Rectal smooth muscle tissue (tissue), 1 donor: ENCODE results near the gene PTPRR.

Experiments used
- H3K27ac ChIP-seq: one replicate; pipeline ENCODE4 v1.7.0; 2013; ENCODE audit warnings: low read depth, low read length, inconsistent platforms
- H3K27me3 ChIP-seq: one replicate; pipeline ENCODE4 v1.7.0; 2013; ENCODE audit warnings: low read length; ENCODE audit not compliant: control insufficient read depth, insufficient read depth
- H3K36me3 ChIP-seq: one replicate; pipeline ENCODE4 v1.7.0; 2013; ENCODE audit warnings: low read length; ENCODE audit not compliant: control insufficient read depth, insufficient read depth
- H3K4me1 ChIP-seq: one replicate; pipeline ENCODE4 v1.7.0; 2013; ENCODE audit warnings: low read length; ENCODE audit not compliant: control insufficient read depth, insufficient read depth
- H3K4me3 ChIP-seq: one replicate; pipeline ENCODE4 v1.7.0; 2013; ENCODE audit warnings: low read length
- H3K9ac ChIP-seq: one replicate; pipeline ENCODE4 v1.7.0; 2013; ENCODE audit warnings: low read length

The PTPRR gene

GRCh38 chr12:70608184-70608583, 312.4 kb downstream of the PTPRR start:
- H3K27ac ChIP-seq = no peak overlapping the region
- H3K9ac ChIP-seq = no peak overlapping the region

GRCh38 chr12:70607107-70607506, 313.4 kb downstream of the PTPRR start:
- Histone ChIP-seq H3K27me3 (peaks cover 7% of the 10 kb centered on the region), H3K36me3 (no peaks in the 10 kb centered on the region), H3K27ac (no peak overlapping the region), H3K4me1 (no peaks in the 10 kb centered on the region), H3K9ac (no peak overlapping the region), H3K4me3 (no peak overlapping the region)

More at GRCh38 chr12:70608184-70608583, 312.4 kb downstream of the PTPRR start:
- Histone ChIP-seq H3K27me3 (peaks cover 7% of the 10 kb centered on the region), H3K4me3 (no peak overlapping the region), H3K36me3 (no peaks in the 10 kb centered on the region), H3K4me1 (no peaks in the 10 kb centered on the region)

GRCh38 chr12:70605976-70606375, 314.6 kb downstream of the PTPRR start:
- no peaks in the 10 kb centered on the region for H3K36me3 ChIP-seq
- no peaks in the 10 kb centered on the region for H3K4me1 ChIP-seq
- H3K27ac ChIP-seq = no peak overlapping the region
- H3K9ac ChIP-seq = no peak overlapping the region
- H3K4me3 ChIP-seq = no peak overlapping the region
- peaks cover 7% of the 10 kb centered on the region for H3K27me3 ChIP-seq

GRCh38 chr12:70604662-70605061, 315.9 kb downstream of the PTPRR start:
- H3K4me1 ChIP-seq = no peaks in the 10 kb centered on the region
- no peak overlapping the region for H3K9ac ChIP-seq
- H3K36me3 ChIP-seq = no peaks in the 10 kb centered on the region
- peaks cover 6% of the 10 kb centered on the region for H3K27me3 ChIP-seq
- no peak overlapping the region for H3K4me3 ChIP-seq
- H3K27ac ChIP-seq = no peak overlapping the region

- Histone ChIP-seq H3K27ac (no peak overlapping the region), H3K4me3 (no peak overlapping the region), H3K4me1 (no peaks in the 10 kb centered on the region), H3K9ac (no peak overlapping the region), H3K27me3 (no peaks in the 10 kb centered on the region), H3K36me3 (no peaks in the 10 kb centered on the region)
Observed at GRCh38 chr12:70603044-70603443, 317.5 kb downstream of the PTPRR start.

GRCh38 chr12:70598467-70599193, 321.9 kb downstream of the PTPRR start:
- Histone ChIP-seq H3K4me1 (no peaks in the 10 kb centered on the region), H3K27ac (no peak overlapping the region), H3K9ac (no peak overlapping the region), H3K27me3 (no peaks in the 10 kb centered on the region), H3K4me3 (no peak overlapping the region), H3K36me3 (no peaks in the 10 kb centered on the region)

- no peaks in the 10 kb centered on the region for H3K4me1 ChIP-seq
- no peaks in the 10 kb centered on the region for H3K27me3 ChIP-seq
- H3K27ac ChIP-seq = no peak overlapping the region
- no peak overlapping the region for H3K9ac ChIP-seq
- H3K36me3 ChIP-seq = no peaks in the 10 kb centered on the region
- no peak overlapping the region for H3K4me3 ChIP-seq
Observed at GRCh38 chr12:70592664-70593063, 327.9 kb downstream of the PTPRR start.

GRCh38 chr12:70590549-70591226, 329.9 kb downstream of the PTPRR start:
- H3K9ac ChIP-seq = no peak overlapping the region
- no peaks in the 10 kb centered on the region for H3K27me3 ChIP-seq
- H3K4me1 ChIP-seq = no peaks in the 10 kb centered on the region
- no peak overlapping the region for H3K4me3 ChIP-seq
- no peaks in the 10 kb centered on the region for H3K36me3 ChIP-seq
- H3K27ac ChIP-seq = no peak overlapping the region

- no peaks in the 10 kb centered on the region for H3K4me1 ChIP-seq
- H3K27me3 ChIP-seq = no peaks in the 10 kb centered on the region
- no peak overlapping the region for H3K9ac ChIP-seq
- no peak overlapping the region for H3K27ac ChIP-seq
- H3K36me3 ChIP-seq = no peaks in the 10 kb centered on the region
- no peak overlapping the region for H3K4me3 ChIP-seq
Observed at GRCh38 chr12:70590051-70590450, 330.5 kb downstream of the PTPRR start.
